ENCODE measurements around the gene TLE4. TPM values are rescaled to one million over a fixed set of nuclear protein-coding genes. Genes with fewer than 3 reads are reported as not detected.

The TLE4 gene
- total RNA-seq, 1 experiment from 2014 or later: 0.97 TPM

DNA sequence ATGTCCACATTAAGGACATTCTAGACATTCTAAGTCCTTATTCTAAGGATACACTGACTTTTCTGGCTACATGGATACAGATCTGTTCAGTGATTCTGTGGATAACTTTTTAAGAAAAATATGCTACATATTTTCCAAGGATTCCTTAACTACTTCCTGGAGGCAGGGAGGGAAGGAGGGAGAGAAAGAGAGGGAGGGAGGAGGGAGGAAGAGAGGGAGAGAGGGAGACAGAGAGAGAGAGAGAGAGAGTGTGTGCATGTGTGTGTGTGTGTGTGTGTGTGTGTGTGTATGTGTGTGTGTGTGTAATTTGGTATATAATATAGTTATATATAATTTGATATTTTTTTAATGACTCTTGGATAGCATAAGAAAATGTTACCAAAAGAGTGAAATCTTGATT, 109.8 kb downstream of the TLE4 start:
- Mint-ChIP-seq H3K36me3 (ENCODE audit: insufficient read depth, unreplicated experiment) (no peaks in the 10 kb centered on the region), H3K4me1 (ENCODE audit: low read depth, unreplicated experiment) (no peaks in the 10 kb centered on the region), H3K27me3 (ENCODE audit: unreplicated experiment) (no peaks in the 10 kb centered on the region), H3K27ac (ENCODE audit: unreplicated experiment) (no peak overlapping the region), H3K4me3 (ENCODE audit: low read depth, unreplicated experiment) (no peak overlapping the region), H3K9me3 (ENCODE audit: low read depth, unreplicated experiment) (no peaks in the 10 kb centered on the region)
- no TSS peak for BruUV-seq (replicated peaks)
- CTCF ChIA-PET: no interaction called here
- no peak for DNase-seq
- TF ChIP-seq, protein P1, sequence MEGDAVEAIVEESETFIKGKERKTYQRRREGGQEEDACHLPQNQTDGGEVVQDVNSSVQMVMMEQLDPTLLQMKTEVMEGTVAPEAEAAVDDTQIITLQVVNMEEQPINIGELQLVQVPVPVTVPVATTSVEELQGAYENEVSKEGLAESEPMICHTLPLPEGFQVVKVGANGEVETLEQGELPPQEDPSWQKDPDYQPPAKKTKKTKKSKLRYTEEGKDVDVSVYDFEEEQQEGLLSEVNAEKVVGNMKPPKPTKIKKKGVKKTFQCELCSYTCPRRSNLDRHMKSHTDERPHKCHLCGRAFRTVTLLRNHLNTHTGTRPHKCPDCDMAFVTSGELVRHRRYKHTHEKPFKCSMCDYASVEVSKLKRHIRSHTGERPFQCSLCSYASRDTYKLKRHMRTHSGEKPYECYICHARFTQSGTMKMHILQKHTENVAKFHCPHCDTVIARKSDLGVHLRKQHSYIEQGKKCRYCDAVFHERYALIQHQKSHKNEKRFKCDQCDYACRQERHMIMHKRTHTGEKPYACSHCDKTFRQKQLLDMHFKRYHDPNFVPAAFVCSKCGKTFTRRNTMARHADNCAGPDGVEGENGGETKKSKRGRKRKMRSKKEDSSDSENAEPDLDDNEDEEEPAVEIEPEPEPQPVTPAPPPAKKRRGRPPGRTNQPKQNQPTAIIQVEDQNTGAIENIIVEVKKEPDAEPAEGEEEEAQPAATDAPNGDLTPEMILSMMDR (IDR thresholded peaks at IDR 0.05; ENCODE audit: unreplicated experiment): no peak
- intact Hi-C loops (cut with micrococcal nuclease; ENCODE audit: unreplicated experiment): no loop called here

DNA sequence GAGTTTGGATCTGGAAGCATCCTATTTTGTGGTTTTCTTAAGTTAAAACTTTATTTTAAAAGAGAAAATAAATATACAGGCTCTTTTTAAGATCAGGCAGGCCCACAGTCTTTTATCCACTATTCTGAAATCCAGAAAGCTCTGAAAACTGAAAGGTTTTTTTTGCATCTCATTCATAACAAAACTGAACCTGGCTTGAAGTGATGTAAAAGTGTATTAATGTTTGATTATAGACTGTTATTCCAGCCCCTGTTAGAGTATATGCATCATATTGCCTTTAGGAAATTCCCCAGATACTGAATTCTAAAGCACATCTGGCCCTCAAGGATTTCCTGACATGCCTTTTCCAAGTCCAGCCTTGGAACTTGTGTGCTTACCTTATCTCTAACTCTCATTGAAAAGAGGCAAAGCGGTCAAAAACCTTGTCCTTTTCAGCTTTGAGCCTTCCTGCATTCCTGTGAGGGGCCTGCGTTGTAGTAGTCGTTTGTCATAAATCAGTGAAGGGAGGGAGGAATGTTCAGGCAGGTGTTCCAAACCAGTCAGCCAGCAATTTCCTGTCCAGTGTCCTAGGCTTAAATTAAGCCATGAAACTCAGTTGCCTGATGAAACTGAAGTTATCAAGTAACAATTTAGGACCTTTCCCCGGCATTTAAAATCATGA, 110.4 kb downstream of the TLE4 start:
- no peaks in the 10 kb centered on the region for H3K4me1 Mint-ChIP-seq (ENCODE audit: low read depth, unreplicated experiment)
- no peak overlapping the region for H3K27ac Mint-ChIP-seq (ENCODE audit: unreplicated experiment)
- no peaks in the 10 kb centered on the region for H3K27me3 Mint-ChIP-seq (ENCODE audit: unreplicated experiment)
- no peak for DNase-seq
- CTCF ChIA-PET: no interaction called here
- H3K4me3 Mint-ChIP-seq (ENCODE audit: low read depth, unreplicated experiment): no peak overlapping the region
- TF ChIP-seq, protein P1 (IDR thresholded peaks at IDR 0.05; ENCODE audit: unreplicated experiment): no peak
- intact Hi-C loops (cut with micrococcal nuclease; ENCODE audit: unreplicated experiment): no loop called here
- BruUV-seq (replicated peaks): no TSS peak
- no peaks in the 10 kb centered on the region for H3K36me3 Mint-ChIP-seq (ENCODE audit: insufficient read depth, unreplicated experiment)
- peaks cover 2% of the 10 kb centered on the region for H3K9me3 Mint-ChIP-seq (ENCODE audit: low read depth, unreplicated experiment)

DNA sequence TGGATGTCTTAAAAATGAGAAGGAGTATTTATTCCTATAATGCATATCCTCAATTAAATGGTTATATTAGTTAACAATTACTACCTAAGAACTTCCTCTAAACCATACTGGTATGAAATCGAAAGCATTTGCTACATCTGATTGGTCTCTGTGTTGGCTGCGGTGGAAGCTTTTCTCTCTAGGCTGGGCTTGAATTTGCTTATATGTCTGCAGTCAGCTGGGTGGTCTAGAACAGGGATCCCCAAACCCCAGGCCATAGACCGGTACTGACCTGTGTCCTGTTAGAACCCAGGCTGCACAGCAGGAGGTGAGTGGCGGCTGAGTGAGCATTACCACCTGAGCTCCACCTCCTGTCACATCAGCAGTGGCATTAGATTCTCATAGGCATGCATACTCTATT, 112.3 kb downstream of the TLE4 start:
- Mint-ChIP-seq H3K27ac (ENCODE audit: unreplicated experiment) (no peak overlapping the region), H3K27me3 (ENCODE audit: unreplicated experiment) (no peaks in the 10 kb centered on the region), H3K4me3 (ENCODE audit: low read depth, unreplicated experiment) (no peak overlapping the region), H3K9me3 (ENCODE audit: low read depth, unreplicated experiment) (peaks cover 7% of the 10 kb centered on the region), H3K4me1 (ENCODE audit: low read depth, unreplicated experiment) (no peaks in the 10 kb centered on the region), H3K36me3 (ENCODE audit: insufficient read depth, unreplicated experiment) (no peaks in the 10 kb centered on the region)
- no peak for DNase-seq
- no TSS peak for BruUV-seq (replicated peaks)
- TF ChIP-seq, protein P1 (IDR thresholded peaks at IDR 0.05; ENCODE audit: unreplicated experiment): no peak
- intact Hi-C loops (cut with micrococcal nuclease; ENCODE audit: unreplicated experiment): no loop called here
- CTCF ChIA-PET: no interaction called here

DNA sequence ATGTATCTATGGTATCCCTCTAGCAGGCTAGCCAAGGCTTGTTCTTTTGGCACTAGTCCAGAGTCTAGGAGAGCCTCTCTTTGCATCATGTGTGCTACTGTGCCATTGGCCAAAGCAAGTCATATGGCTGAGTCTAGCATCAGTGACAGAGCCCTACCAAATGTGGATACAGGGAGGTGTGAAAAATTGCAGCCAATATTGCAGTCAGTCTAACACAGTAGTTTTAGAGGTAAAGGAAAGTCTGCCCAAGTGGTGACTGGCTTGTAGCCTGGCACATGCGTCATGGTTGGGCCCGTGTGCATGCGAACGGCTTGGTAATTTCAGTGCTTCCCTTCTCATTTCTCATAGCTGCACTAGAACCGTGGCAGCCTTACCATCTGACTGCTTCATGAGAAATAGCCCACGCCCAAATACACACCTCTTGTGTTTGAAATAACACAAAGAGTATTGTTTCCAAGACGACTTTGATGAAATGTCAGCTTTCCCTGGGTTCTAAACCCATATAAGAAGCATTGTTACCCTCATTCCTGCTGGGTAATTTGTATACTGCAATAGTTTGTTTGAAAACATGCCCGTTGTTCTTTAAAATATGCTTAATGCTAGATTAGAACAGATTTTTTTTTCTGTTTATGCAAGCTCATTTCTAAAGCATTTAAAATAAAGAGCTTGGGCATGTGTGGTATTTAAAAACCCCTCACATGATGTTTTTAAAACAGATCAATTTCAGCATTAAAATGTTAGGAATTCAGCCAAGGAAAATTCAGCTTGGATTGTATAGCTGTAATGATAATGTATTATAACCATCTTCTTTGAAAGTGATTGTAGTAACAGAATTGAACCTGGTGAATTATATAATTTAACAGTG, 113.2 kb downstream of the TLE4 start:
- BruUV-seq (replicated peaks): no TSS peak
- CTCF ChIA-PET: no interaction called here
- TF ChIP-seq, protein P1 (IDR thresholded peaks at IDR 0.05; ENCODE audit: unreplicated experiment): no peak
- intact Hi-C loops (cut with micrococcal nuclease; ENCODE audit: unreplicated experiment): no loop called here
- Mint-ChIP-seq H3K27me3 (ENCODE audit: unreplicated experiment) (no peaks in the 10 kb centered on the region), H3K9me3 (ENCODE audit: low read depth, unreplicated experiment) (peaks cover 8% of the 10 kb centered on the region), H3K4me1 (ENCODE audit: low read depth, unreplicated experiment) (no peaks in the 10 kb centered on the region), H3K4me3 (ENCODE audit: low read depth, unreplicated experiment) (no peak overlapping the region), H3K27ac (ENCODE audit: unreplicated experiment) (no peak overlapping the region), H3K36me3 (ENCODE audit: insufficient read depth, unreplicated experiment) (no peaks in the 10 kb centered on the region)
- no peak for DNase-seq
